Activated CD4-positive, alpha-beta T cell treated with anti-CD3 and anti-CD28 coated beads, Interleukin-2, amount 50 U/mL, for 24 hours (primary cell): ENCODE results near the gene VSIG8.

ENCODE experiments used
- DNase-seq, 2 donors: peaks; one replicate each; pipeline ENCODE4 v3.0.0-alpha.2; 2020; ENCODE audit warnings: low read depth in 1 of 2, low spot score in 1 of 2

Gene VSIG8

DNA sequence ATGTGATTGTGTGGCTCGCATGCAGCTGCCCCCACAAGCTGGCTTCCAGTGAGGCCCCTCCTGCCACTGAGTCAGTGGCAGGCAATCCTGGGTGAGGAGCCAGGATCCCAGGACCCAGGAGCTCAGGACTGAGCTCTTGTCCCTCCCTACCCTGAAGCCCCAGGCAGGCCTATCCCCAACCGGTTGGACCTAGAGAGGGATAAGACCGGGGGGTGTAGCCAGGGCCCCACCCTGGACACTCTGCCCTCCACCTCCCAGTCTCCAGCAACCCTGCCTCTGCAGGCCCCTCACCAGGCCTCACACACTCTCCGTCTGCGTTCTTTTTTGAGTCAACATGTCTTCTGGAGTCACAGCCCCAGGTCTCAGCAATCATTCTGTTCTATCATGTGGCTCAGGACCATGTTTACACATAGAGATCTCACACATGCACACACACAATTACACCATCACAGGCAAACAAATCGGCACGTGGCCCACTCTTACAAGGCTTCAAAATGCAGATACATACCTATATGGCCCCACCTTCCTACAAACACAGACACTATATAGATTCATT lies 2.6 kb downstream of the VSIG8 start:
- no peak for DNase-seq

DNA sequence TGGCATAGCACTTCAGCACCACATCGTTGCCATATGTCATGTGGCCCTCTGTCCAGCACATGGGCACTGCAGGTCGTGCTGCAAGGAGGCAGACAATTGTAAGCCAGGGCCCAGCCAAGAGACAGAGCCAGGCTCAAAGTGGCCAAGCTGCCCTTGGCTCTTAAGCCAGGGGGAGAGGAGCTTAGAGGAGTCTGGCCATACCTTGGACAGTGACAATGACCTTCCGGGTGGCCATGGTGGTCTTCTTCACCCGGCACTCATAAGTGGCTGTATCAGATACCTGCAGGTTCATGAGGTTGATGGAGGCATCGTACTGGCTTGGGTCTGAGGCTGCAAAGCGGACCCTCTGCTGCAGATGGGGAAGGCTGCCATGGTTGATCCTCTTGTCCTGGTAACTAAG lies 4.6 kb downstream of the VSIG8 start:
- DNase-seq: no peak

DNA sequence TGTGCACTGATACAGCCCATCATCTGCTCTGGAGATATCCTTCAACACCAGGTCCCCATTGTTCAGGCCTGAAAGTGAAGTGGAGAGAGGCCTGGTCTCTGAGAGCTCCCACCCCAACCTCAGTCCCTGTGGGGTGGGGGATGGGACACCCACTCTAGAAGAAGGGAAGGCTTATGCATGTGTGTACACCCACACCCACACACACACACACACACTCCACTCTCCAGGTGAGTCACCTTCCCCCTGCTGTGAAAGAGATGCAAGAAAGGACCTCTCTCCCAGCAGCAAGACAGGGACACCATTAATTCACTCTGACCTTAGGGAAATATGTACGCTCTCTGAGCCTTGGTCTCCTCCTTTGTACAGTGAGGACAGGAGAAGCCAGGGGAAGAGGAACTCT lies 5.9 kb downstream of the VSIG8 start:
- no peak for DNase-seq

- DNase-seq: no peak
Observed at GRCh38 chr1:159855709-159856108, 6.7 kb downstream of the VSIG8 start.

GRCh38 chr1:159854693-159855192 lies 7.7 kb downstream of the VSIG8 start:
- DNase-seq: peak; percentile 48 to 55

- DNase-seq: no peak
Observed at GRCh38 chr1:159854116-159854692, 8.3 kb downstream of the VSIG8 start.

DNA sequence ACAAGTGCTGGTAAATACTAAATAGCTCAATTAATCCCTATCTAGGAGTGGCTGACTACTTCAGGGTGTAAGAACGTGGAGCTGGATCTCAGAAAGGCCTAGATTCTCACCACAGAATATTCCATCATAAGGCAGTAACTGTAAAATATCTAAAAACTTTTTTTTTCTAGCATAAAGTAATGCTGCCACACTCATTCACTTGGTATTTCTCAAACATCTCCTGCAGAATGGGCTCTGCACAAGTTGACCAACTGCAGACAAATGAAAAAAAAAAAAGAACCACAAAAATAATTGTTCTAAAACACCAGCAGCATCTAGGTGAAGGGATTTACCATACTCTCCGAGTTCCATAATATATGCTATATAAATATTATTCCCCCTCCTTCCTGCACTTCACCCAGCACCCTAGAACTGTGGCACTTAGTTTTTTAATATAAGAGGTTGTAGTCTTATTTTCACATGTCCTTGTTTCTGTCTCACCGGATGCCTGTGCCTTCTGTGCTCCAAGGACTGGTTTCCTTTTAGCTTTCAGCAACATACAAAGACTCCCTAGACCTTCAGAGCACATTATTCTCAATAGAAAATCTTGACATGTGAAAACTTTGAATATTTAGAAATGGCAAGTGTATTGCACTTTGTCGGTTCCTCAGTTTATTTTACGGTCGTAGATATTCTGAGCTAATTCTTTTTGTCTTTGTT lies 8.9 kb downstream of the VSIG8 start:
- no peak for DNase-seq

DNA sequence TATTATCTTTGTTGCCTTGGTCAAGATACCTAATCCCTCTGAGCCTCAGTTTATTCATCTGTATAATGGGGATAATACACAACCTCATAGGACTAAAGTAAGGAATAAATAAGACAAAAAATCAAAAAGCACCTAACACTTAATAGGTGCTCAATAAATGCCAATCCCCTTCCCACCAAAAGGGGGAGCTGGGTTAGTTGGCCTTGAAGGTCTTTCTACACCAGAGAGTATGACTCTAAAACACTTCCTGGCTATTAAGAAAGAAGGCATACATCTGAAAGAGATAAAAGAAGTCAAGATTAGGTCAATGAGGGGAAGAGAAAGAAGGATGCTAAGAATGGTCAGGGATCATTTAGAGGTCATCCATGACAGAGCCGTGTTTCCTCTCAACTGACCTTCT lies 11.1 kb downstream of the VSIG8 start:
- DNase-seq: no peak

DNA sequence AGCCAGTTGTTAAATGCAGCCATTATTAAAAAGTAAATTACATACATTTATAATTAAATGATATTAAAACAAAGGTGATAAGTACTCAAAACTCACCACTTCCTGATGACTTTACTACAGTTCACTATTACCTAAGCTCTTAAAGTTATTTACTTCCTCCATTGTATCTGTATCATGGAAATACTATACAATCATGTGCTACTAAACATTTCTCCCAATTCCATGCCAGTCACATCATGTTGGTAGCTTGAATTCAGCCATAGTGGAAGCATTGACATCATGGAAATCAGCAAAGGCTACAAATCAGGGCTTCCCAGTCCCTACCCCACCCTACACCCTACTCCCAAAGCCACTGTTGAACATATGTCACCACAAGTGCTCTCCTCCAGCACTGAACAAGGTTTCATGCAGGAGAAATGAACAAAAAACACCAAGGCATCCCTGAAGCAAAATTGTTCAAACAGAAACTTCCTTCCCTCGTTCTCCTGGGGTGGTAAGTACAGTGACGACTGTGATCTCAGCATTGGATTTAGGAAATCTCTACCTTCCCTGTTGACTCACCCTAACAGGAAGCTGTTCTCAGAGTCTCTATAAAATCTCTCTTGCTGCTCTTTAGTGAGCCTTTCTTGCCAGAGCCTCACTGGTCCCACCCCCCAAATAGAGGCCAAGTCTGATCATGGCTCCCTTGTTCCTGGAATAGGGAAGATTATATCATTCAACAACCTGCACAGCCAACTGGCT lies 12.7 kb downstream of the VSIG8 start:
- no peak for DNase-seq

- no peak for DNase-seq
Observed at GRCh38 chr1:159848326-159848725, 14.1 kb downstream of the VSIG8 start.

GRCh38 chr1:159847231-159847630 lies 15.2 kb downstream of the VSIG8 start:
- DNase-seq: no peak

DNA sequence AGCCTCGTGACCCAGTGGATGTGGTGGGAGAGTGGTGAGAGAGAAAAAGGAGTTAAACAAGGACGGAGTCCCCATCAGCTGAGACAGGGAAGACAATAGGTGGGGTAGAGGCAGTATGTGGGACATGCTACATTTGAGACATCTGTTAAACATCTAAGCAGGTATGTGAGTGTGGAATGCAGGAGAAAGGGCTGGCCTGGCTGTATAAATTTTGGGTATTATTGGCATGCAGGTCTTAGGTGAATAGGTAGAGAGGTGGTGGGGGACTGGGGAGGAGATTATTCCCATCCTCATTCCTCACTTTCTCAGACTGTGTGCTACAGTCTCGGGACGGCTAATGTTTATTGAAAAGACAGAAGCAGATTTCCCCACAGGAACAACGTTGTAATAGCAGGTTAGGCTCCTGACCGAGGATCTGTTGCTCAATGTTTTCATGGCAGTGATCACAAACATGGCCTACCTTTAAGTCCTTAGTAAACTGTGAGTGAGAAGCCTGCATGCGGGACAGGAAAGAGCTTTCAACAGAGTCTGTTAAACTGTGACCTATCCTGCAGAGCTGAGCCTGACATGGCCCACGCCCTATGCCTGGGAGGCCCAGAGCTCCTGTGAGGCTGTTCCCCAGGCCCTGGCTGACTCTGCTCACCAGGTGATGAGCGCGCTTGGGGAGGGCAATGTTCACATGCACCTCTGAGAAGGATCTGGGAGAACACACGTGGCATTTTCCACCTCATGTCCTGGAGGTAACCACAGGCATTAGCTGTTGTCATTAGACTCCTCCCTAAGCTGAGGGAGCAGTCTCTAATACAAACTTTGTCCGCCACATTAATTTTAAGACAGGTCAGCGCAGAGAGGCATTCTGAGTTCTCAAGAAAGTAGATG lies 16.5 kb downstream of the VSIG8 start:
- no peak for DNase-seq

DNA sequence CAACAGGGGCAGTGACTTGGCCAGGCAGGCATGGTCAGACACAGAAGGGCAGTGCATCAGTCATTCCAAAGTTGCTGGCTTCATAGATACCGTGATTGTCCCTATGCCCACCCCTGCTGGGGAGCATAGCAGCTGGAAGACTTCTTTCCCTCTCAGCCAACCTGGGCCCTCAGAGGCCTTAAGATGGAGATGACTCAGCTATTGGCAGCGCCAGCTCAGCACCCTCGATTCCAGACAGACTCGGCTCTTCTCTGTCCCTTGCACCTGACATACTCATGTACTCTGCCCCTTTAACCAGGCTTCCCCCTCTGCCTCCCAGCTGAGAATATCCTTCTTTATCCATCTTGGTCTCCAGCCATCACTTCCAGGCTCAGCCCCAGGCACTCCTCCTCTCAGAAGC lies 19.0 kb downstream of the VSIG8 start:
- DNase-seq: no peak

GRCh38 chr1:159841749-159842148 lies 20.7 kb downstream of the VSIG8 start:
- DNase-seq: no peak

DNA sequence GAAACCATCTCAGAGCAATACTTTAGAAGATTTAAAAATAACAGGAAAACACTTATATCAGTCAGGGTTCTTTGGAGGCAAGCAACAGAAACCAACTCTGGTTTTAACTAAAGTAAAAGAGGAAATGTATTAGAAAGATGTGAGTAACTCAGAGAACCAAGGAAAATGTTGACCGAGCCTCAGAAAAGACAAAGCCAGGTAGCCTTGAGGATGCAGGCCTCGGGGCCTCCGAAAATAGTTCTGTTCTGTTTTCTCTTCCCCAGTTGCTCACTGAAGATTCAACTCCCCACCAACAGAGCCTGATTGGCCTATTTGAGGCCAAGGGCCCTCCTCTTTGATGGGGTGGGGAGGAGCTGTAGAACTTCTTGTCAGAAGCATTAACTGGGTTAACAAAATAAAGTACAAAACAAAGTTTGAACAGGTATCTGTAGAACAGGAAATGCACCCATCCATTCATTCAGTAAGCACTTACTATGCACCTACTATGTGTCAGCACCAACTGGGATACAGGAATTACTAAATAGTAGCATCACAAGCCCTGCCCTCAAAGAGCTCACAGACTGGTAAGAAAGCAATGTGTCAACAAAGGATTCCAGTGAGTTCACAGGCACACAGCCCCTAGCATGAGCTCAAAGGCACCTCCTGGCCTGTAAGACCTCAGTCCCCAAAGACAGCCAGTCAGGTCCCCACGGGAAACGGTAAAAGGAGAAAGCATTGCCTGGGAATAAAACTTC lies 23.2 kb downstream of the VSIG8 start:
- no peak for DNase-seq

DNA sequence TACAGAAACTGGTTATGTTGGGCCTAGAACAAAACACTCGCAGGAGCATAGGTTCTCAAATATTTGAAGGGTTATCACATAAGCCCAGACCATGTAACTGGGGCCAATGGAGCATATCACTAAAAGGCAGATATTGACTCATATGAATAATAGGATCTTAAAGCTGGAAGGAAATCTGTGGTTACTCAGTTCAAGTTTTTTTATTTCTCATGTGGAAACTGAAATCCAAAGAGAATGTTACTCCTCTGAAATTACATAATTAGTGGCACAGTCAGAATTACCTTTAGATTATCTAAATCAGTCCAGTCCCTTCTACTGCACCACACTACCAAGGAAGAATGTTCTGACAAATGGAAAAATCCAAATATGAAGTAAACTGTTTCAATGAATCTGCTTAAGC lies 23.7 kb downstream of the VSIG8 start:
- no peak for DNase-seq

GRCh38 chr1:159835862-159836525 lies 26.5 kb downstream of the VSIG8 start:
- no peak for DNase-seq

- DNase-seq: no peak
Observed at GRCh38 chr1:159835356-159835755, 27.1 kb downstream of the VSIG8 start.

- no peak for DNase-seq
Observed at GRCh38 chr1:159832309-159832708, 30.1 kb downstream of the VSIG8 start.
